ENCODE data around the gene KCNK17.

DNA sequence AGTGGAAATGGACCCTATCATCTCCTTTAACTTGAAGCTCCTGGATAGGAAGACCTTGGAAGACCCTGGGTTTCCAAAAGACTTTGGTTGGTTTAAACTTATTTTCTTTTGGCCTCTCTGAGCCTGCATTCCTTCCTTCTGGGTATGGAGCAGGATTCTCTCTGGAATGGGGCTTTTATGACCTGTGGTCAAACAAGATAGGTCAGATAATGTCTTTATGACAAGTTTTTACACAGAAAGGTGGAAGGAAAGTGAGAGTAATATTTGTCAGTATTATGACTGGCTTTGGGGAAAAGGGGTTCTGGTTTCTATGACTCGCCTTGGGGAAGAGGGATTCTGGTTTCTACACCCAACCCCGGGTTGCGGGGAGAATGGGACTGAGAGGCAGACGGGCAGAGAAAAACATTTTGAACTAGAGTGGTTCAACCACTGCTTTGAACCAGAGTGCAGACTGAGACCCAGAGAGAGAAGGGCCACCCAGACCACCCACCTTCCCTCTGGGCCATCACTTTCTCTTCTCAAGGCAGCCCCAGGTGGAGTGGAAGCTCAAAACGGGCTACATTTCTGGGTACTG is 47.4 kb downstream of the KCNK17 start:
- TF ChIP-seq CTCF (conservative IDR thresholded peaks at IDR 0.05; ENCODE audit: low read depth, low read length) = no peak
- no peak for TF ChIP-seq EZH2 (IDR thresholded peaks at IDR 0.05; ENCODE audit: low read length, unreplicated experiment)
- TF ChIP-seq EZH2phosphoT487 (IDR thresholded peaks at IDR 0.05; ENCODE audit: borderline replicate concordance, low read length) = no peak

All from PC-3 (cell line).